ENCODE measurements around the gene PLEKHA6. TPM values are rescaled to one million over a fixed set of nuclear protein-coding genes. Genes with fewer than 3 reads are reported as not detected.

PLEKHA6 gene
- total RNA-seq, 1 donor from 2014 or later, result 0.21 TPM

- peaks cover 30% of the 10 kb centered on the region for H3K4me1 Mint-ChIP-seq (ENCODE audit: low read depth)
- no peaks in the 10 kb centered on the region for H3K36me3 Mint-ChIP-seq (ENCODE audit: low read depth)
- H3K27me3 Mint-ChIP-seq (ENCODE audit: insufficient read depth), result peaks cover 26% of the 10 kb centered on the region
- intact Hi-C loops (cut with micrococcal nuclease), result no loop called here
- H3K4me3 Mint-ChIP-seq, result no peak overlapping the region
- DNase-seq (ENCODE audit: low spot score), result no peak
- H3K9me3 Mint-ChIP-seq, result no peaks in the 10 kb centered on the region
- no peak overlapping the region for H3K27ac Mint-ChIP-seq
Observed at GRCh38 chr1:204360314-204360713, 585 bp upstream of the PLEKHA6 start.

- no peak overlapping the region for H3K4me3 Mint-ChIP-seq
- DNase-seq (ENCODE audit: low spot score), result no peak
- H3K9me3 Mint-ChIP-seq, result no peaks in the 10 kb centered on the region
- no peaks in the 10 kb centered on the region for H3K36me3 Mint-ChIP-seq (ENCODE audit: low read depth)
- peaks cover 26% of the 10 kb centered on the region for H3K27me3 Mint-ChIP-seq (ENCODE audit: insufficient read depth)
- no peak overlapping the region for H3K27ac Mint-ChIP-seq
- H3K4me1 Mint-ChIP-seq (ENCODE audit: low read depth), result peaks cover 18% of the 10 kb centered on the region
- intact Hi-C loops (cut with micrococcal nuclease), result no loop called here
Observed at GRCh38 chr1:204359131-204359473, 627 bp downstream of the PLEKHA6 start.

GRCh38 chr1:204358605-204359004 is 1.1 kb downstream of the PLEKHA6 start:
- peaks cover 13% of the 10 kb centered on the region for H3K4me1 Mint-ChIP-seq (ENCODE audit: low read depth)
- no peaks in the 10 kb centered on the region for H3K36me3 Mint-ChIP-seq (ENCODE audit: low read depth)
- peaks cover 26% of the 10 kb centered on the region for H3K27me3 Mint-ChIP-seq (ENCODE audit: insufficient read depth)
- intact Hi-C loops (cut with micrococcal nuclease), result no loop called here
- DNase-seq (ENCODE audit: low spot score), result no peak
- no peaks in the 10 kb centered on the region for H3K9me3 Mint-ChIP-seq
- no peak overlapping the region for H3K4me3 Mint-ChIP-seq
- no peak overlapping the region for H3K27ac Mint-ChIP-seq

GRCh38 chr1:204357551-204358490 is 1.9 kb downstream of the PLEKHA6 start:
- H3K36me3 Mint-ChIP-seq (ENCODE audit: low read depth), result no peaks in the 10 kb centered on the region
- H3K4me3 Mint-ChIP-seq, result no peak overlapping the region
- H3K27me3 Mint-ChIP-seq (ENCODE audit: insufficient read depth), result peaks cover 28% of the 10 kb centered on the region
- no peak for DNase-seq (ENCODE audit: low spot score)
- no peak overlapping the region for H3K27ac Mint-ChIP-seq
- no peaks in the 10 kb centered on the region for H3K9me3 Mint-ChIP-seq
- H3K4me1 Mint-ChIP-seq (ENCODE audit: low read depth), result peaks cover 5% of the 10 kb centered on the region
- intact Hi-C loops (cut with micrococcal nuclease), result no loop called here

DNA sequence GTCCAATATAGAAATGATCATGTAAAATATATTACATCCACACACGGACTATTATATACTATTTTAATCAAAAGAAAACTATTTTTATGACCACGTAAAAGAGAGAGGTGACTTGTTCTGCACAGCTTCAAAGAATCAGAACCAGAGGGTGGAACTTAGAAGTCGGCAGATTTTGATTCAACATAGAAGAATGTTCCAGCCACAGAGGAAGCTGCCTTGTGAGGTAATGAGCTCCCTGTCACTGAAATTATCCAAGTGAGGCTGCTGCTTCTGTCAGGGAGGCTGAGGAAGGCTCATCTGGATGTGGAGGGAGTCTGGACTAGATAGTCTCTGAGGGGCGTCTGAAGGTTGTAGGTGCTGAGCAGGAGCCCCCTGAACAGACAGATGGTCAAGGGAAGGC is 2.7 kb downstream of the PLEKHA6 start:
- no peak overlapping the region for H3K27ac Mint-ChIP-seq
- peaks cover 27% of the 10 kb centered on the region for H3K27me3 Mint-ChIP-seq (ENCODE audit: insufficient read depth)
- H3K36me3 Mint-ChIP-seq (ENCODE audit: low read depth), result no peaks in the 10 kb centered on the region
- H3K4me3 Mint-ChIP-seq, result no peak overlapping the region
- no peaks in the 10 kb centered on the region for H3K9me3 Mint-ChIP-seq
- DNase-seq (ENCODE audit: low spot score), result no peak
- intact Hi-C loops (cut with micrococcal nuclease), result no loop called here
- no peaks in the 10 kb centered on the region for H3K4me1 Mint-ChIP-seq (ENCODE audit: low read depth)

- DNase-seq (ENCODE audit: low spot score), result no peak
- Mint-ChIP-seq H3K27ac (no peak overlapping the region), H3K4me3 (no peak overlapping the region), H3K9me3 (no peaks in the 10 kb centered on the region), H3K4me1 (ENCODE audit: low read depth) (no peaks in the 10 kb centered on the region), H3K36me3 (ENCODE audit: low read depth) (no peaks in the 10 kb centered on the region), H3K27me3 (ENCODE audit: insufficient read depth) (peaks cover 25% of the 10 kb centered on the region)
- intact Hi-C loops (cut with micrococcal nuclease), result no loop called here
Observed at GRCh38 chr1:204355913-204356312, 3.8 kb downstream of the PLEKHA6 start.

- no peak overlapping the region for H3K4me3 Mint-ChIP-seq
- no peaks in the 10 kb centered on the region for H3K9me3 Mint-ChIP-seq
- no peak overlapping the region for H3K27ac Mint-ChIP-seq
- no peaks in the 10 kb centered on the region for H3K36me3 Mint-ChIP-seq (ENCODE audit: low read depth)
- peaks cover 24% of the 10 kb centered on the region for H3K27me3 Mint-ChIP-seq (ENCODE audit: insufficient read depth)
- H3K4me1 Mint-ChIP-seq (ENCODE audit: low read depth), result no peaks in the 10 kb centered on the region
- no peak for DNase-seq (ENCODE audit: low spot score)
- intact Hi-C loops (cut with micrococcal nuclease), result no loop called here
Observed at GRCh38 chr1:204354579-204354978, 5.2 kb downstream of the PLEKHA6 start.

DNA sequence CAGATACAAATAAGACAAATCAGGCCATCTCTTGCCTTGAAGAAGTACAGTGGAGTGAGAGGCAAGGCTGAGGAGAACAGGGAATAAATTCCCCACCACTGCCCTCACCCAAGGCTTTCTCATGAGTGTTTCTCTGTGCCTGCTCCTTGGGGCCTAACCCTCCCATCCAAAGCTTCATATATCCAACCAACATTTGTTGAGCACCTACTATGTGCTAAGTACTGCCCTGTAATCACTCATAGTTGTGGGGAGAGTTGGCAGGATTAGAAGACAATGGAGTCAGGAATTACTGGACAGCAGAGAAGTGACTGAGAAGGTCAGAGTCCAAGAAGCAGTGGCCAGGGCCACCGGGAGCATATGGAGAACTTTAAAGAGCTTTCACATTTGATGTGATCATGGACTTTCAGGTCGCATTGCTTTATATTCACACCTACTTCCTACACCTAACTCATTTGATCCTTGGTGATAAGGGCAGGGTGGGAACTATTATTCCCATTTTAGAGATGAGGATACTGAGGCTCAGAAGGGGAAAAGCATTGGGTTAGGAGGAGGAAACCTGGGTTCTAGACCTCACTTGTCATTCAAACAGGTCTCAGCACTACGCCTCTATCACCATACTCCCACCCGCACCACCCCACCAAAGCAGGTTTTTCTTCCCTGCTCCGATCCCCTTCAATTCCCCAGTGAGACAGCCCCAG is 6.4 kb downstream of the PLEKHA6 start:
- intact Hi-C loops (cut with micrococcal nuclease), result no loop called here
- Mint-ChIP-seq H3K4me3 (no peak overlapping the region), H3K9me3 (no peaks in the 10 kb centered on the region), H3K4me1 (ENCODE audit: low read depth) (no peaks in the 10 kb centered on the region), H3K27me3 (ENCODE audit: insufficient read depth) (peaks cover 18% of the 10 kb centered on the region), H3K27ac (no peak overlapping the region), H3K36me3 (ENCODE audit: low read depth) (no peaks in the 10 kb centered on the region)
- no peak for DNase-seq (ENCODE audit: low spot score)

- H3K27me3 Mint-ChIP-seq (ENCODE audit: insufficient read depth), result peaks cover 8% of the 10 kb centered on the region
- DNase-seq (ENCODE audit: low spot score), result no peak
- no peak overlapping the region for H3K27ac Mint-ChIP-seq
Observed at GRCh38 chr1:204350857-204351573, 8.7 kb downstream of the PLEKHA6 start.

DNA sequence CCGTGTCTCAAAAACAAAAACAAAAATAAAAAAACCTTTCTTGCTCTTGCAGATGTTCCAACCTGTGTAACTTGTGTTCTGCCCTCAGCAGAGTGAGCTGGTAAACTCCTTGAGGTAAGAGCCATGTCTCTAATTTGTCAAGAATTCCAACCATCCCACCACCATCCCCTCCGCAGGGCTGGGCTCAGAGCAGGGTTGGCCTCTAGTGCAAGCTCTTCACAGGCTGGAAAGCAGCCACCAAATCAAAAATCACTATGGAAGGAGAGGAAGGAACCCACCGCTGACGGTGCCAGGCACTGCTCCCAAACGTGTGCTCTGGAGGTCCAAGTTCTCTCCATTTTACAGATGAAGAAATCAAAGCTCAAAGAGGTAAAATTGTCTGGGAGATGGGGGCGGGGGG is 9.4 kb downstream of the PLEKHA6 start:
- DNase-seq (ENCODE audit: low spot score), result no peak
- no peaks in the 10 kb centered on the region for H3K9me3 Mint-ChIP-seq
- H3K27ac Mint-ChIP-seq, result no peak overlapping the region
- H3K4me1 Mint-ChIP-seq (ENCODE audit: low read depth), result no peaks in the 10 kb centered on the region
- no peak overlapping the region for H3K4me3 Mint-ChIP-seq
- H3K27me3 Mint-ChIP-seq (ENCODE audit: insufficient read depth), result peaks cover 8% of the 10 kb centered on the region
- H3K36me3 Mint-ChIP-seq (ENCODE audit: low read depth), result no peaks in the 10 kb centered on the region
- intact Hi-C loops (cut with micrococcal nuclease), result no loop called here

More at GRCh38 chr1:204350857-204351573, 8.7 kb downstream of the PLEKHA6 start:
- intact Hi-C loops (cut with micrococcal nuclease), result no loop called here
- Mint-ChIP-seq H3K36me3 (ENCODE audit: low read depth) (no peaks in the 10 kb centered on the region), H3K4me1 (ENCODE audit: low read depth) (no peaks in the 10 kb centered on the region), H3K9me3 (no peaks in the 10 kb centered on the region), H3K4me3 (no peak overlapping the region)

DNA sequence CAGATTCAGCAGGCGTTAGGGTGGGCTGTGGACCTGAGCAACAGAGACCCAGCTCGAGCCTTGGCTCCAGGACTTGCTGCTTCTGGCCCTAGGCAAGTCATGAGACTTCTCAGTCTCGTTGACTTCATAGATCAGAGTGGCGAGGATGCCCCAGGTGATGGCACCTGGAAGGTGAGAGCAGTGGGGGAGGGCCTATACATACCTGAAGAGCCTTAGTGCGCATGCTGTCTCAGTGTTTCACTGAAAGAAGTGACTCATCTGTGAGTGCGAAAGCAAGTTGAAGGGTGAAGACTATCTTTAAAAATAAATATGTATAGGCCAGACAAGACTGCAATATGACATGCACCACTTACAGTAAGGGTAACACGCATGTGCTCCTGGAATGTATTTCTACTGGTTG is 10.1 kb downstream of the PLEKHA6 start:
- no peaks in the 10 kb centered on the region for H3K9me3 Mint-ChIP-seq
- no peaks in the 10 kb centered on the region for H3K36me3 Mint-ChIP-seq (ENCODE audit: low read depth)
- no peaks in the 10 kb centered on the region for H3K4me1 Mint-ChIP-seq (ENCODE audit: low read depth)
- no peak overlapping the region for H3K4me3 Mint-ChIP-seq
- H3K27me3 Mint-ChIP-seq (ENCODE audit: insufficient read depth), result peaks cover 10% of the 10 kb centered on the region
- no peak overlapping the region for H3K27ac Mint-ChIP-seq
- intact Hi-C loops (cut with micrococcal nuclease), result no loop called here
- DNase-seq (ENCODE audit: low spot score), result no peak

- no peaks in the 10 kb centered on the region for H3K36me3 Mint-ChIP-seq (ENCODE audit: low read depth)
- peaks cover 9% of the 10 kb centered on the region for H3K27me3 Mint-ChIP-seq (ENCODE audit: insufficient read depth)
- intact Hi-C loops (cut with micrococcal nuclease), result no loop called here
- no peak for DNase-seq (ENCODE audit: low spot score)
- H3K27ac Mint-ChIP-seq, result no peak overlapping the region
- H3K4me1 Mint-ChIP-seq (ENCODE audit: low read depth), result no peaks in the 10 kb centered on the region
- no peak overlapping the region for H3K4me3 Mint-ChIP-seq
- H3K9me3 Mint-ChIP-seq, result no peaks in the 10 kb centered on the region
Observed at GRCh38 chr1:204348722-204349121, 11.0 kb downstream of the PLEKHA6 start.

GRCh38 chr1:204348242-204348641 is 11.5 kb downstream of the PLEKHA6 start:
- DNase-seq (ENCODE audit: low spot score), result no peak
- Mint-ChIP-seq H3K4me3 (no peak overlapping the region), H3K27me3 (ENCODE audit: insufficient read depth) (peaks cover 9% of the 10 kb centered on the region), H3K27ac (no peak overlapping the region), H3K9me3 (no peaks in the 10 kb centered on the region), H3K4me1 (ENCODE audit: low read depth) (no peaks in the 10 kb centered on the region), H3K36me3 (ENCODE audit: low read depth) (no peaks in the 10 kb centered on the region)
- intact Hi-C loops (cut with micrococcal nuclease), result no loop called here
